GOT3 (cell line): Measurements from ENCODE around the gene PRF1.

Source experiments
- DNase-seq: peaks from one replicate; lab custom pipeline; 2025; ENCODE audit warnings: mixed read lengths; lab: John Stamatoyannopoulos, UW

PRF1 gene

DNA sequence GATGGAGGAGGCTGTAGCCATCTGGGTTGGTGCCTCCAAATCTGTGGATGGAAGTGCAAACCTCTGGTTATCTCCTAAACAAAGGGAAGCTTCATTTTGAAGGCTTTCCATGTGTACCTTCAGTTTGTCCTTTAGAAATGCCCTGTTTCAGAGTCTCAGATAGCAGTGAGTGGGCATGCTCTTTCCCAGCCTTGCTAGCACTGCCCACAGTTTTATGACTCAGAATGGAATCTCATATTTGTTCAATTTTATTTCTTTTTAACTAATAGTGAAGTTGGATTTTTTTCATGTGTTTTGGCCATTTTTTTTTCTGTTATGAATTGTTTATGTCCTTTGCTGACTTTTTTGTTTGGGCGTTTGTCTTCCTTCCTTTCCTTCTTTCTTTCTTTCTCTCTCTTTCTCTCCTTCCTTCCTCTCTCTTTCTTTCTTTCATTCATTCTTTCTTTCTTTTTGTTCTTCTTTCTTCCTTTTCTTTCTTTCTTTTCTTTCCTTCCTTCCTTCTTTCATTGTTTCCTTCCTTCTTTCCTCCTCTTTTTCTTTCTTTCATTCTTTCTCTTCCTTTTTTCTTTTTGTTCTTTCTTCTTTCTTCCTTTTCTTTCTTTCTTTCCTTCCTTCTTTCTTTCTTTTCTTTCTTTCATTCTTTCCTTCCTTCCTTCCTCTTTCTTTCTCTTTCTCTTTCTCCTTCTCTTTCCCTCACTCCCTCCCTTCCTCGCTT lies 25.6 kb downstream of the PRF1 start:
- DNase-seq = no peak

GRCh38 chr10:70575874-70576802 lies 26.4 kb downstream of the PRF1 start:
- DNase-seq = no peak

- no peak for DNase-seq
These were observed 27.1 kb downstream of the PRF1 start for GRCh38 chr10:70575486-70575873.

- DNase-seq = no peak
These were observed 28.7 kb downstream of the PRF1 start for GRCh38 chr10:70573599-70574506.

GRCh38 chr10:70571636-70572439 lies 30.7 kb downstream of the PRF1 start:
- no peak for DNase-seq

DNA sequence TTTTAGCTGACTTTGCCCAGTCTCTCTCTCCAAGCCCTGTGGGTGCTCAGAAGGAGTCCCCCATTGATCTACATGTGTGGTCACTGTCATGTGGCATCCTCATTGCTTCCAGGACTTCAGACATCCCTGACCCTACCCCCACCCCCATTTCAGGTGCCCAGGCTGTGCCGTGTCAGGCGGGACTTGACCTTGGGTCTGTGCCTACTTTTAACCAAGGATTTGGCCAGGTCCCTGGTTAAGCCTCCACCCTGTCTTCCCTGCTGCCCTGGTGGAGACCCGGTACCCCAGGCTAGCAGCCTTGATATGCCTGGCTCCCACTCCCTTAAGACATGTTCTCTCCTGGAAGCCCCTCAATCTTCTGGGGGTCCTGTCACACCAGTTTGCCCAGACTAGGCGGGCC lies 31.3 kb downstream of the PRF1 start:
- DNase-seq = no peak

DNA sequence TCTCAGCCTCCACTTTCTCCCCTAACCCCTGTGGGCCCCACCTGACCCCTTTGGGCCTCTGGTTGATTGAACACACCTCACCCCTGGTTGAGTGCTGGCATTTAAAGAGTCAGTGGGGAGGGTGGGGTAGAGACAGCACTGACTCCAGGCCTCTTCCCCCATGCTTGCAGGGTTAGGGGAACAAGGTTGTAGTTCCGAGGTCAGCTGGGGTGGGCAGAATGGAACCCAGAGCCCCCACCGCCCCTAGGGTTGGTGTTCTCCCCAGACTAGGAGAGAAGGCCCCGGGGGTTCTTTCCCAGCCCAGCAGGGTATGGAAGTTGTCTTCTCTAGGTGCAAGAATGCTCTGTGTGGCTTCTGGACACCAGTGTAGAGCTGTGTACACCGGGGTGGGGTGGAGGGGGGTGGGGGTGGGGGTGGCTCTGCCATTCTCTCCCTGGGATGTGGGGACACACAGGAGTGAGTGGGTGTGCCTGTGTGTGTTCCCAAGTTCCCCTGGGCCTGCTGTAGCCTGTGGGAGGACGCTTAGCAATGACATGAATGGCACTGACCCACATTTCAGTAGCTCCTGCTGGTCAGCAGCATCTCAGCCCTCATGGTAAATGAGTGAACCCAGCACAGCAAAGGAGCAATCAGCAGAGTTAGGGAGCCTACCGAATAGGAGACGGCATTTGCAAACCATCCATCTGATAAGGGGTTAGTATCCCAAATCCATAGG lies 33.6 kb downstream of the PRF1 start:
- no peak for DNase-seq

GRCh38 chr10:70568113-70568512 lies 34.4 kb downstream of the PRF1 start:
- DNase-seq = no peak

- DNase-seq = no peak
These were observed 34.9 kb downstream of the PRF1 start for GRCh38 chr10:70567603-70568002.

DNA sequence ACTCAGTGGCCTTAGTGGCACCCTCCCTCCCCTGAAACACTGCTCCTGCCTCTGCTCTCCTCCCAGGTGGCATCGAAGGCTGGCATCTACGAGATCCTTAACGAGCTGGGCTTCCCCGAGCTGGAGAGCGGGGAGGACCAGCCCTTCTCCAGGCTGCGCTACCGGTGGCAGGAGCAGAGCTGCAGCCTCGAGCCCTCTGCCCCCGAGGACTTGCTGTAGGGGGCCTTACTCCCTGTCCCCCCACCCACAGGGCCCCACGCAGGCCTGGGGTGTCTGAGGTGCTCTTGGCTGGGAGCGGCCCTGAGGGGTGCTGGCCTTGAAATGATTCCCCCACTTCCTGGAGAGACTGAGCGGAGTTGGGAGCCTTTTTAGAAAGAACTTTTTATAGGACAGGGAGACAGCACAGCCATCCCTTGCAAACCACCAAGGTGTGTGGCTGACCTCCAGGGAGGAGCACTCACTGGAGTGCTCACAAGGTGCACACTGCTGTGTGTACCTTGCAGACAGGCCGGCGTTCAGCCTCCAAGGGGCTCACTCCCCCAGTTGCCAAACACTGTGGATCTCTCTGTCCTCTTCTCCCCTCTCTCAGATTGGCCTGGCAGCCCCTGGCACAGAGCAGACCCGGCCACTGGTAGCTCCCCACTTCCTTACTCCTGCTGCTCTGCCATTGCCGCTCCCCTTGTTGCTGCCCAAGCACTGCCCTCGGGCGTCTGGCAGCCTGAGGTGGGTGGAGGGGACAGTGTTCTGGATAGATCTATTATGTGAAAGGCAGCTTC lies 35.8 kb downstream of the PRF1 start:
- no peak for DNase-seq

- DNase-seq = no peak
These were observed 36.7 kb downstream of the PRF1 start for GRCh38 chr10:70565556-70566514.

- no peak for DNase-seq
These were observed 37.6 kb downstream of the PRF1 start for GRCh38 chr10:70564901-70565351.

GRCh38 chr10:70564113-70564725 lies 38.3 kb downstream of the PRF1 start:
- DNase-seq = no peak

GRCh38 chr10:70563230-70563629 lies 39.3 kb downstream of the PRF1 start:
- no peak for DNase-seq

DNA sequence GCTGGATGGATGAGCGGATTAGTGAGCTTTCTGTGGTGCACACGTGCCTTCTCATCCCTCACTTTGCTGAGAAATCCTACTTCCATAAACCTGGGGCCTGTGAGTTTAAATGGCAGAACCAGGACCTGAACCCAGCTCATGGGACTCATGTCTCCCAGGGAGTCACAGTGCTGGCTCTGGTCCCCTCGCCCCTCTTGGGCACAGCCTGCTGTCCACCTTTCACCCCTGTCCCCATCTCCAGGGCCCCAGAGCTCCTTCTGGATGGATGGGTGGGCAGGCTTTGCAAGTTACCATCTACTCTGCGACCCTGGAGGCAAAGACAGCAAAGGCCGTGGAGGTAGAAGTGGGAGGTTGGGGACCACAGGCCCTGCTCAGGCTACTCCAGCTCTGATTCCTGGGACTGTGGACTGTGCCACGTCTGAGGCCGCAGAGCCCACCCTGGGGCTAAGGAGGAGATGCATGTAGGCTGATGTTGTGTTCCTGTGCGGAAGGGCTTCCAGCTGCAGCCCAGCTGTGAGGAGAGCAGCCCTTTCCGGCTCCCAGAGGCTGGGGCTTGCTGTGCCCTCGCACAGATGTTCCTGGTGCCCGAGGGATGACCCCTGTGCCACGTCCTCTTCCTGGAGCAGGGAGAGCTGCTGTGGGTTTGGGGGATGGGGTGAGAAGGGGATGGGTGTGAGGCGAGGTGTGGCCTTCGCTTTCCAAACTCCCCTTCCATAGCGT lies 40.3 kb downstream of the PRF1 start:
- no peak for DNase-seq

- DNase-seq = no peak
These were observed 41.0 kb downstream of the PRF1 start for GRCh38 chr10:70561558-70561957.

DNA sequence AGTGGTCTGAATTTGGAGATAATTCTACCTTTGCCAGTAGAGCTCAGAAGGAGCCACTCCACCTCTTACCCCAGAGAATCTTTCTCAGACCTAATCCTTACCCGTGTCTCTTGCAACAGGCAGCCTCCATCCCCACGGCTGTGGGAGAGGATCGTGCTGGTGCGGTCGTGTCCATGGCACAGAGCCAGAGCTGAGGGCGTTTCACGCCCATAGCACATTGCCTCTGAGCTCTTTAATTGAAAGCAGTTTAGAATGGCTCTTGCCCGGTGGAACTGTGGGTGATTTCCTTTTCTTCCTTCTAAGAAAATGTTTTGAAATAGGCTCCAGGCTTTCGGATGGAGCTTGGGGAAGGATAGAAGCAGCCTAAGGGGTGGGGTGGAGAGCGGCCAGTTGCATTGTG lies 41.5 kb downstream of the PRF1 start:
- DNase-seq = no peak
